Spleen (tissue), 11 donors: ENCODE results near the gene PIK3CG. TPM values are rescaled to one million over a fixed set of nuclear protein-coding genes. Genes with fewer than 3 reads are reported as not detected.

Experiments
- DNase-seq: peaks from one replicate; pipeline ENCODE4 v3.0.0-alpha.2; 2020
- H3K27ac ChIP-seq, 8 donors: fragments of 200-600 bp; sonication (generic) in 7 of 8; 1 replicate in 4 of 8; 2 replicates in 4 of 8; pipeline versions ENCODE4 v1.5.0 to v1.8.0; 2016 to 2021; ENCODE audit warnings: inconsistent platforms in 4 of 8, mild to moderate bottlenecking in 4 of 8, moderate library complexity in 1 of 8
- H3K27me3 ChIP-seq, 7 donors: fragments of 200-600 bp; sonication (generic) in 6 of 7; replicated peaks in 1 of 7; 1 replicate in 4 of 7; 2 replicates in 3 of 7; pipeline versions ENCODE4 v1.5.0 to v1.8.0; 2016 to 2021; ENCODE audit warnings: inconsistent platforms in 3 of 7, mild to moderate bottlenecking in 1 of 7
- H3K36me3 ChIP-seq, 6 donors: fragments of 200-600 bp; sonication (generic) in 5 of 6; 1 replicate in 4 of 6; 2 replicates in 2 of 6; pipeline versions ENCODE4 v1.5.0 to v1.8.0; 2016 to 2021; ENCODE audit warnings: inconsistent platforms in 2 of 6
- H3K4me1 ChIP-seq, 6 donors: fragments of 200-600 bp; sonication (generic) in 5 of 6; 1 replicate in 3 of 6; 2 replicates in 3 of 6; pipeline versions ENCODE4 v1.5.0 to v1.8.0; 2016 to 2021; ENCODE audit warnings: inconsistent platforms in 3 of 6
- H3K4me3 ChIP-seq, 8 donors: fragments of 200-600 bp; sonication (generic) in 7 of 8; 1 replicate in 4 of 8; 2 replicates in 4 of 8; pipeline versions ENCODE4 v1.5.0 to v1.8.0; 2016 to 2021; ENCODE audit warnings: inconsistent platforms in 4 of 8, mild to moderate bottlenecking in 4 of 8, moderate library complexity in 2 of 8
- H3K9me3 ChIP-seq, 8 donors: fragments of 200-600 bp; sonication (generic) in 7 of 8; 1 replicate in 4 of 8; 2 replicates in 4 of 8; pipeline versions ENCODE4 v1.5.0 to v1.8.0; 2016 to 2021; ENCODE audit warnings: inconsistent platforms in 4 of 8
- POLR2A ChIP-seq, 3 donors: fragments of 450-650 bp; IDR thresholded peaks; one replicate each; pipeline ENCODE4 v1.5.1; 2017; ENCODE audit warnings: antibody characterized with exemption in 3 of 3, mild to moderate bottlenecking in 1 of 3
- POLR2AphosphoS5 ChIP-seq, 3 donors: sonication (generic); formaldehyde crosslinking; IDR thresholded peaks; one replicate each; pipeline ENCODE4 v1.5.1; 2017; ENCODE audit warnings: antibody characterized with exemption in 3 of 3
- WGBS, 5 donors: extraction: QIAGEN DNeasy Blood & Tissue Kit in 3 of 5; methylation state at CpG; one replicate each; pipeline versions ENCODE4 v1.1.5 to v1.1.7; 2013 to 2018; 5-methylcytosine and 5-hydroxymethylcytosine counted together
- intact Hi-C: fragments of 100-400 bp; cut with DNase I; formaldehyde crosslinking; loops from one replicate; pipeline ENCODE4 v1.15.0; 2023; ENCODE audit warnings: low total_unique reads
- polyA plus RNA-seq, 3 donors: library from polyadenylated mRNA; stranded (reverse); fragments of 200-250 nt; gene quantifications; one replicate each; pipeline ENCODE4 v1.2.1, GENCODE V29; 2013
- total RNA-seq, 7 donors: library from RNA; depleted of rRNA in 3 of 7; stranded (reverse); fragments of >200 nt in 3 of 7; fragmentation: NEBNext Ultra II Directional in 4 of 7; extraction: Animal tissue kit (Norgen Biotek cat#: 25700) in 4 of 7; gene quantifications; one replicate each; pipeline versions ENCODE4 v1.1.0 to v1.2.1, GENCODE V29; 2016 to 2021
- TF ChIP-seq, protein P1 (sequence below), 11 experiments: fragments of 200-600 bp in 7 of 11; fragments of 450-650 bp in 4 of 11; sonication (generic) in 4 of 11; IDR thresholded peaks in 8 of 11; conservative IDR thresholded peaks in 3 of 11; 1 replicate in 7 of 11; 2 replicates in 4 of 11; pipeline versions ENCODE4 v1.4.0 to v1.8.0; 2016 to 2021; ENCODE audit warnings: antibody characterized with exemption in 11 of 11, inconsistent platforms in 4 of 11, mild to moderate bottlenecking in 1 of 11
- donor health status: healthy with polysubstance abuse.
- donor health status: DM: no; HTN: no; CAD: no; lungs with moderate emphysema.
- donor health status: DM: no; HTN: no; CAD: no.
- donor health status: Bipolar disorder and iron deficiency.
- donor health status: healthy.
- donor health status: DM: no; HTN: no; CAD: no.
- donor health status: DM: yes; HTN: yes; CAD: no.

PIK3CG gene
- total and polyA plus RNA-seq, 10 donors = 1.3 to 54.8 (median 38.0) TPM

DNA sequence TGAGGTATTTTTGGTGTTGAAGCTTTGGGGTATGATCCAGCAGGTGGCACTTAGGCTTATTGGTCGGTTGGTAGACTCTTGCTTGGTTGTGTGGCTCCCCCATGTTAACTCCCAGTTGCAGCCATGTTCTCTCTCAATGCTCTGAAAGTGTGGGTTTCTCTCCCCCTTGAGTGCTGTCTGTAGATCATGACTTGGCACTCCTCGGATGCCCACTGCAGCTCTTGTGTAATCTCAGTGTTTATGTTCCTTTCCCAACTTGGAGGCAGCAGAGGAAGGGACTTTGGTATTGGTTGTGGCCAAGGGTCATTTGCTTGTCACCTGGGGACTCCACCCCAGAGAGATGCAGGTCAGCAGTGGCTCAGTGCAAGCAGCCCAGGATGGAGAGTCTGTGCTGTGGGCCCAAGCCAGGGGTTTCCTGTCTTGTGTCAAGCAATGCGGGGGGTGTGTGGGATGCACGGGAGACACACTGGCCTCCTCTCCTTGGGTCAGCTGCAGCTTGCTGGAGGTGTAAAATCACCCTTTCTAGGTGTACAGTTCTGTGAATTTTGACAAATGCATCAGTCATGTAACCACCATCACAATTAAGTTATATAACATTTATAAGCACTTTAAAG lies 36.9 kb downstream of the PIK3CG start:
- Histone ChIP-seq H3K4me1 (peaks cover 0 to 21% (median 3%) of the 10 kb centered on the region in 6 donors), H3K36me3 (peaks cover 0 to 63% (median 19%) of the 10 kb centered on the region in 6 donors), H3K27ac (peak overlapping the region in 2 of 8 donors; percentile 32 to 67), H3K27me3 (no peaks in the 10 kb centered on the region), H3K4me3 (no peak overlapping the region), H3K9me3 (peaks cover 0 to 15% (median 5%) of the 10 kb centered on the region in 8 donors)
- intact Hi-C loops = no loop called here
- WGBS, 5 donors = 56 to 77% (median 62%) methylated on average over 4 of the region's 4 CpGs
- TF ChIP-seq, protein P1, sequence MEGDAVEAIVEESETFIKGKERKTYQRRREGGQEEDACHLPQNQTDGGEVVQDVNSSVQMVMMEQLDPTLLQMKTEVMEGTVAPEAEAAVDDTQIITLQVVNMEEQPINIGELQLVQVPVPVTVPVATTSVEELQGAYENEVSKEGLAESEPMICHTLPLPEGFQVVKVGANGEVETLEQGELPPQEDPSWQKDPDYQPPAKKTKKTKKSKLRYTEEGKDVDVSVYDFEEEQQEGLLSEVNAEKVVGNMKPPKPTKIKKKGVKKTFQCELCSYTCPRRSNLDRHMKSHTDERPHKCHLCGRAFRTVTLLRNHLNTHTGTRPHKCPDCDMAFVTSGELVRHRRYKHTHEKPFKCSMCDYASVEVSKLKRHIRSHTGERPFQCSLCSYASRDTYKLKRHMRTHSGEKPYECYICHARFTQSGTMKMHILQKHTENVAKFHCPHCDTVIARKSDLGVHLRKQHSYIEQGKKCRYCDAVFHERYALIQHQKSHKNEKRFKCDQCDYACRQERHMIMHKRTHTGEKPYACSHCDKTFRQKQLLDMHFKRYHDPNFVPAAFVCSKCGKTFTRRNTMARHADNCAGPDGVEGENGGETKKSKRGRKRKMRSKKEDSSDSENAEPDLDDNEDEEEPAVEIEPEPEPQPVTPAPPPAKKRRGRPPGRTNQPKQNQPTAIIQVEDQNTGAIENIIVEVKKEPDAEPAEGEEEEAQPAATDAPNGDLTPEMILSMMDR (IDR thresholded peaks at IDR 0.05 in 8 of 11, conservative IDR thresholded peaks at IDR 0.05 in 3 of 11) = no peak
- peak in 1 of 3 donors; percentile 28 for TF ChIP-seq POLR2AphosphoS5 (IDR thresholded peaks at IDR 0.05)
- TF ChIP-seq POLR2A (IDR thresholded peaks at IDR 0.05) = no peak
- no peak for DNase-seq

DNA sequence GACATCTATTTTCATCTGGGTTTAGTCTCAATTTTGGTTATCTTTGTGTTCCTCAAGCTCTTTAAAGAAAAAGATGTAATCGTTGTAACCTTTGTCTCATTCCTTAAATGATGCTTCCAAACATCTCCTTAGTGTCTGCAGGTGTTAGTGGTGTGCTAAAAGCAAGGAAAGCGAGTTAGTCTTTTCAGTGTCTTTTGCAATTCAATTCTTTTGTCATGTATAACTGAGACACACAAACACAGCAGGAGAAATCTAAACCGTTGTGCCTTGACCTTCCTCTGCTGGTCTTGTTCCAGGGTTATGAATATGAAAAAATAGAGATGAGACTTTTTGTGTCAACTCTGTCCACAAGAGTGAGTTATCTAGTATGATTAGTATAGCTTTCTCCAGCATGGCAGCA lies 40.7 kb downstream of the PIK3CG start:
- Histone ChIP-seq H3K4me3 (no peak overlapping the region), H3K27me3 (no peaks in the 10 kb centered on the region), H3K36me3 (peaks cover 0 to 67% (median 25%) of the 10 kb centered on the region in 6 donors), H3K27ac (no peak overlapping the region), H3K9me3 (no peaks in the 10 kb centered on the region), H3K4me1 (peaks cover 0 to 7% (median 1%) of the 10 kb centered on the region in 6 donors)
- DNase-seq = no peak
- TF ChIP-seq, protein P1 (IDR thresholded peaks at IDR 0.05 in 8 of 11, conservative IDR thresholded peaks at IDR 0.05 in 3 of 11) = no peak
- TF ChIP-seq POLR2AphosphoS5 (IDR thresholded peaks at IDR 0.05) = no peak
- no peak for TF ChIP-seq POLR2A (IDR thresholded peaks at IDR 0.05)
- 65 to 74% (median 69%) methylated on average over 3 of the region's 3 CpGs for WGBS, 5 donors
- intact Hi-C loops = no loop called here

- no peaks in the 10 kb centered on the region for H3K4me1 ChIP-seq
- H3K27me3 ChIP-seq = no peaks in the 10 kb centered on the region
- H3K9me3 ChIP-seq = no peaks in the 10 kb centered on the region
- H3K4me3 ChIP-seq = no peak overlapping the region
- H3K27ac ChIP-seq = no peak overlapping the region
- WGBS, 5 donors = 75 to 96% (median 84%) methylated on average over 2 of the region's 2 CpGs
- no peak for TF ChIP-seq POLR2A (IDR thresholded peaks at IDR 0.05)
- TF ChIP-seq, protein P1 (IDR thresholded peaks at IDR 0.05 in 8 of 11, conservative IDR thresholded peaks at IDR 0.05 in 3 of 11) = no peak
- no peak for TF ChIP-seq POLR2AphosphoS5 (IDR thresholded peaks at IDR 0.05)
- intact Hi-C loops = no loop called here
- no peak for DNase-seq
- peaks cover 0 to 23% (median 6%) of the 10 kb centered on the region in 6 donors for H3K36me3 ChIP-seq
Measured at GRCh38 chr7:106911959-106912358, 46.9 kb downstream of the PIK3CG start.

GRCh38 chr7:106914018-106914607 lies 49.0 kb downstream of the PIK3CG start:
- Histone ChIP-seq H3K4me1 (no peaks in the 10 kb centered on the region), H3K27ac (no peak overlapping the region), H3K9me3 (peaks cover 0 to under 1% (median 0%) of the 10 kb centered on the region in 8 donors), H3K4me3 (no peak overlapping the region), H3K27me3 (no peaks in the 10 kb centered on the region), H3K36me3 (peaks cover 0 to 5% (median 0%) of the 10 kb centered on the region in 6 donors)
- DNase-seq = no peak
- intact Hi-C loops = no loop called here
- WGBS, 5 donors = 95 to 100% (median 97%) methylated on average over 3 of the region's 3 CpGs
- TF ChIP-seq, protein P1 (IDR thresholded peaks at IDR 0.05 in 8 of 11, conservative IDR thresholded peaks at IDR 0.05 in 3 of 11) = no peak
- TF ChIP-seq POLR2A (IDR thresholded peaks at IDR 0.05) = no peak
- no peak for TF ChIP-seq POLR2AphosphoS5 (IDR thresholded peaks at IDR 0.05)
